Large intestine (tissue), 3 donors: ENCODE results near the gene TMSB15A. TPM values are rescaled to one million over a fixed set of nuclear protein-coding genes. Genes with fewer than 3 reads are reported as not detected.
"Not testable (repeated sequence)": the region's sequence is repeated elsewhere in the genome, so short reads cannot be mapped to it uniquely, and the experiment has no call there.

Experiments used
- DNase-seq, 2 donors: peaks; one replicate each; pipeline versions ENCODE4 v3.0.0 to v3.0.0-alpha.2; 2013
- H3K27ac ChIP-seq: one replicate; pipeline ENCODE4 v1.5.1; 2013; ENCODE audit warnings: low read length
- H3K27me3 ChIP-seq: 2 replicates; pipeline ENCODE4 v1.6.1; 2013; ENCODE audit warnings: low read length; ENCODE audit not compliant: control insufficient read depth, insufficient read depth
- H3K36me3 ChIP-seq: 2 replicates; pipeline ENCODE4 v1.6.1; 2013; ENCODE audit warnings: low read length; ENCODE audit not compliant: control insufficient read depth, insufficient read depth
- H3K4me1 ChIP-seq: one replicate; pipeline ENCODE4 v1.6.1; 2013; ENCODE audit warnings: low read length; ENCODE audit not compliant: control insufficient read depth, insufficient read depth
- H3K4me3 ChIP-seq: one replicate; pipeline ENCODE4 v1.5.1; 2013; ENCODE audit warnings: low read length
- H3K9me3 ChIP-seq: one replicate; pipeline ENCODE4 v1.6.1; 2013; ENCODE audit warnings: mild to moderate bottlenecking, low read depth, low read length, moderate library complexity; ENCODE audit not compliant: control insufficient read depth
- WGBS: methylation state at CpG from one replicate; pipeline ENCODE4 v1.1.5; 2013; ENCODE audit warnings: low lambda C conversion rate; ENCODE audit not compliant: insufficient coverage; 5-methylcytosine and 5-hydroxymethylcytosine counted together
- polyA plus RNA-seq: library from polyadenylated mRNA; unstranded; fragments of 120-200 nt; gene quantifications from one replicate; pipeline ENCODE4 v1.2.1, GENCODE V29; 2013

Gene TMSB15A
- polyA plus RNA-seq, 1 donor, result 18.6 TPM

- H3K36me3 ChIP-seq, result no peaks in the 10 kb centered on the region
- no CpG with 5 or more reads among the region's 1 CpG for WGBS
- no peaks in the 10 kb centered on the region for H3K4me1 ChIP-seq
- no peak for DNase-seq
- no peak overlapping the region for H3K27ac ChIP-seq
- peaks cover 13% of the 10 kb centered on the region for H3K27me3 ChIP-seq
- no peak overlapping the region for H3K4me3 ChIP-seq
- no peaks in the 10 kb centered on the region for H3K9me3 ChIP-seq
Measured at GRCh38 chrX:102514536-102514935, 2.0 kb downstream of the TMSB15A start.

- no peak for DNase-seq
- no peak overlapping the region for H3K4me3 ChIP-seq
- no peaks in the 10 kb centered on the region for H3K27me3 ChIP-seq
- H3K4me1 ChIP-seq, result no peaks in the 10 kb centered on the region
- H3K36me3 ChIP-seq, result no peaks in the 10 kb centered on the region
- no peaks in the 10 kb centered on the region for H3K9me3 ChIP-seq
- no CpG with 5 or more reads among the region's 2 CpGs for WGBS
- no peak overlapping the region for H3K27ac ChIP-seq
Measured at GRCh38 chrX:102498732-102499131, 17.8 kb downstream of the TMSB15A start.

DNA sequence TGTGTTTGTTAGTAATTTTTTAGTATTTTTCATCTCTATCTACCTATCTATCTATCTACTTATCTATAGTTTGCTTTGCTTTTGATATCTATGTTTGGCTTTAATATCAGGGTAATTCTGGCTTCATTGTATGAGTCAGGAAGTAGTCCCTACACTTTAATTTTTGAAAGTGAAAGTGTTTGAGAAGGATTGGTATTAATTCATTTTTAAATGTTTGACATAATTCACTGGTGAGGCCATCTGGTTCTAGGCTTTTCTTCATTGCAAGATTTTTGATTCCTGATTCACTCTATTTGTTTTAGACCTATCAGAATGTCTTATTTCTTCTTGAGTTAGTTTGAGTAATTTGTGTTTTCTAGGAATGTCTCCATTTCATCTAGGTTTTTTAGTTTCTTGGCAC is 24.8 kb downstream of the TMSB15A start:
- DNase-seq, result no peak
- no peaks in the 10 kb centered on the region for H3K9me3 ChIP-seq
- no peak overlapping the region for H3K4me3 ChIP-seq

GRCh38 chrX:102478765-102479164 is 37.8 kb downstream of the TMSB15A start:
- not testable (repeated sequence) for H3K4me3 ChIP-seq

More for the DNA sequence above, 24.8 kb downstream of the TMSB15A start:
- H3K27me3 ChIP-seq, result no peaks in the 10 kb centered on the region
- no peak overlapping the region for H3K27ac ChIP-seq
- H3K36me3 ChIP-seq, result no peaks in the 10 kb centered on the region
- H3K4me1 ChIP-seq, result no peaks in the 10 kb centered on the region

DNA sequence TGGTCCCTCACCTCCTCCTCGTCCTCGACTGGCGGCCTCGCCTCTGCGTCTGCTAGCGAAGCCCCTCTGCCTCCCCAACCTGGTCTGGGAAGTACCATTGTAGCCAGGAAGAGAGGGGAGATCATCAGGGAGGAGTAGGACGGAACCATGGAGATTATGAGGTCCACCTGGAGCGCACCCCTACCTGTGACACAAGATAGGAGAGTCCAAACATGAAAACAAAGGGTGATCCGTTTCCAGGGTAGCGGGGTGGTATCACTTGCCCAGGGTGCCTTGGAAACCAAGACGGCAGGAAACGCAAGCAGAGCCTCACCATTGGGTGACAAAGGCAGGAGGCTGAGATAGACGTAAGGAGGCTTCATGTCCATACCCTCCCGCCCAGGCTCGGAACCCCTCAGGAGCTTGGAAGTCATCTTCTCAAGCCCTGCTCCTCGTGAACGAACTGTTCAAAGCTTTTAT is 44.7 kb downstream of the TMSB15A start, which contains the start of gene TCP11X2:
Gene TCP11X2 (minus strand): TSS at position 51 of the 459 bp plus-strand sequence.
- not testable (repeated sequence) for H3K27ac ChIP-seq, DNase-seq, H3K9me3 ChIP-seq, H3K4me1 ChIP-seq, H3K36me3 ChIP-seq, H3K4me3 ChIP-seq, H3K27me3 ChIP-seq
- no CpG with 5 or more reads among the region's 17 CpGs for WGBS

More at GRCh38 chrX:102478765-102479164, 37.8 kb downstream of the TMSB15A start:
- not testable (repeated sequence) for H3K36me3 ChIP-seq, DNase-seq, H3K9me3 ChIP-seq, H3K27ac ChIP-seq, H3K27me3 ChIP-seq, H3K4me1 ChIP-seq
- no CpG with 5 or more reads among the region's 5 CpGs for WGBS

DNA sequence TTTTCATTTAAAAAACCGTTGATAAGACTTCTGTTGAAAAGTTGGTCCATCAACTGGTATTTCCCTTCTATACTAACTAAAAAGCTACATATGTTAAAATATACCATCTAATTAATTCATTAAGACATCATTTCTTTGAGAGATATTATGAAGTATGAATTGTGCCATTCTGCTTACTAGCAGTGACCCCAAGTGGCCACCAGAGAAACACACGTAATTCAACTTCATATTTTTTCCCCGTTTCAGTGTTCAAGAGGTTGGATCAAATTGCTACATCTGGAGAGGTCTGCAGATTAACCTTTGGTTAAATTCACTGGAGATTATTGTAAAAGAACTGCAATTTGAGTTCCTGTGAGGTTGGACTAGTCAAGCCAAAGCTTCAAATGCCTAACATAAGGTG is 46.3 kb downstream of the TMSB15A start:
- H3K4me1 ChIP-seq, H3K9me3 ChIP-seq, H3K27ac ChIP-seq, H3K4me3 ChIP-seq, H3K36me3 ChIP-seq, H3K27me3 ChIP-seq, DNase-seq: not testable (repeated sequence)
- WGBS, result no CpG with 5 or more reads among the region's 3 CpGs

Other genes starting within 250 kb of the TMSB15A start
- 0.36 TPM for gene NXF2B, start 76.7 kb downstream of the TMSB15A start, polyA plus RNA-seq
- gene TCP11X2, start 44.9 kb downstream of the TMSB15A start, polyA plus RNA-seq, result 0.25 TPM
- 18.5 TPM for gene ARMCX5, start 82.8 kb upstream of the TMSB15A start, polyA plus RNA-seq
- gene GPRASP1, start 134.7 kb upstream of the TMSB15A start, polyA plus RNA-seq, result 13.8 TPM
- 19.3 TPM for gene GPRASP2, start 195.7 kb upstream of the TMSB15A start, polyA plus RNA-seq
- gene GPRASP3, start 204.0 kb upstream of the TMSB15A start, polyA plus RNA-seq, result 10.7 TPM